HepG2 (cell line): Measurements from ENCODE around the gene SOAT1. TPM values are rescaled to one million over a fixed set of nuclear protein-coding genes. Genes with fewer than 3 reads are reported as not detected.

Experiments
- DMAP1 ChIP-seq: IDR thresholded peaks from 2 replicates; pipeline ENCODE4 v1.6.1; 2016
- HHEX ChIP-seq: IDR thresholded peaks from 2 replicates; pipeline ENCODE4 v1.6.1; 2016; ENCODE audit warnings: control low read depth
- MAZ ChIP-seq, 2 experiments: sonication (generic) in 1 of 2; formaldehyde crosslinking in 1 of 2; IDR thresholded peaks; 2 replicates each; pipeline versions ENCODE4 v1.5.0 to v1.6.1; 2012 to 2020; ENCODE audit warnings: low read depth in 2 of 2, mild to moderate bottlenecking in 2 of 2, borderline replicate concordance in 1 of 2, improper control_type of control experiment in 1 of 2, low read length in 1 of 2, missing genetic modification reagents in 1 of 2, moderate library complexity in 1 of 2
- RFX1 ChIP-seq: fragments of 450-650 bp; IDR thresholded peaks from 2 replicates; pipeline ENCODE4 v1.6.1; 2017
- SP4 ChIP-seq: sonication (generic); formaldehyde crosslinking; IDR thresholded peaks from 2 replicates; pipeline ENCODE4 v1.8.1; 2023; ENCODE audit warnings: mild to moderate bottlenecking, missing genetic modification reagents
- TMF1 ChIP-seq: sonication (generic); formaldehyde crosslinking; IDR thresholded peaks from 2 replicates; pipeline ENCODE4 v1.8.1; 2022; ENCODE audit warnings: low read depth, missing genetic modification reagents
- ZFP36L2 ChIP-seq: sonication (generic); formaldehyde crosslinking; IDR thresholded peaks from 2 replicates; pipeline ENCODE4 v1.4.0; 2020; ENCODE audit warnings: missing genetic modification reagents
- ZNF510 ChIP-seq: sonication (generic); formaldehyde crosslinking; IDR thresholded peaks from 2 replicates; pipeline ENCODE4 v1.4.0; 2020; ENCODE audit warnings: low read depth, mild to moderate bottlenecking, missing genetic modification reagents
- polyA plus RNA-seq, 8 experiments: library from polyadenylated mRNA; depleted of rRNA in 3 of 8; stranded (reverse) in 7 of 8; unstranded in 1 of 8; fragments of >200 nt; fragmentation: Illumina TruSeq in 4 of 8; extraction: Trizol in 4 of 8; gene quantifications; 2 replicates each; pipeline versions ENCODE4 v1.2.1 to v1.2.3, GENCODE V29; 2011 to 2016; ENCODE audit warnings: low read depth in 4 of 8, missing spikeins in 1 of 8, mixed read lengths in 1 of 8; ENCODE audit not compliant: insufficient read depth in 1 of 8
- total RNA-seq, 5 experiments: library from RNA; depleted of rRNA; stranded (reverse); fragments of >200 nt; fragmentation: Illumina TruSeq; extraction: Trizol; gene quantifications; 2 replicates each; pipeline ENCODE4 v1.2.3, GENCODE V29; 2016; ENCODE audit warnings: low read depth in 1 of 5
- TF ChIP-seq, protein P1 (sequence below), 2 experiments: fragments of 450-650 bp in 1 of 2; sonication (generic) in 1 of 2; formaldehyde crosslinking in 1 of 2; IDR thresholded peaks; 2 replicates each; pipeline versions ENCODE4 v1.6.1 to v1.8.0; 2016 to 2022; ENCODE audit warnings: antibody characterized with exemption in 1 of 2, mild to moderate bottlenecking in 1 of 2, missing genetic modification reagents in 1 of 2

SOAT1 gene
- total and polyA plus RNA-seq, 2 of the 13 experiments (the other 11 are each of a cell fraction or from before 2014, with no cell fraction given) = 22.3 to 52.0 TPM

DNA sequence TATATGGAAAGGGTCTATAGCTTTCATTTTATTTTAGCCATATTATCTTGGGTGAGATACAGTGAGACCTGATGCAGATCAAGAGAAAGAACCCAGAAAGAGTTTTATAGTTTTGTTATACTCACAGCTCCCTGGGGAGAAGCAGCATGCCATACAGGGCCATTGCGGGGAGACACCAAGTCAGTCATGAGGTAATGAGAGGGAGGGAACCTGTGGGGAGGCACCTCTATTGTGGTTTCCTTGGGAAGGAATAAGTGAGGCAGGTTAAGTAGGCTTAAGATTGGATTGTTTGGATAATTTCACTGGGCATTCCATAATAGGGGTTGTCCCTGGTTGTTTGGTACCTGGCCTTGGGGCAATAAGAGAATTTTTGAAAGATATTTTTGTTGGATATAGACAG is 91.9 kb downstream of the SOAT1 start (continued):
- TF ChIP-seq, protein P1, sequence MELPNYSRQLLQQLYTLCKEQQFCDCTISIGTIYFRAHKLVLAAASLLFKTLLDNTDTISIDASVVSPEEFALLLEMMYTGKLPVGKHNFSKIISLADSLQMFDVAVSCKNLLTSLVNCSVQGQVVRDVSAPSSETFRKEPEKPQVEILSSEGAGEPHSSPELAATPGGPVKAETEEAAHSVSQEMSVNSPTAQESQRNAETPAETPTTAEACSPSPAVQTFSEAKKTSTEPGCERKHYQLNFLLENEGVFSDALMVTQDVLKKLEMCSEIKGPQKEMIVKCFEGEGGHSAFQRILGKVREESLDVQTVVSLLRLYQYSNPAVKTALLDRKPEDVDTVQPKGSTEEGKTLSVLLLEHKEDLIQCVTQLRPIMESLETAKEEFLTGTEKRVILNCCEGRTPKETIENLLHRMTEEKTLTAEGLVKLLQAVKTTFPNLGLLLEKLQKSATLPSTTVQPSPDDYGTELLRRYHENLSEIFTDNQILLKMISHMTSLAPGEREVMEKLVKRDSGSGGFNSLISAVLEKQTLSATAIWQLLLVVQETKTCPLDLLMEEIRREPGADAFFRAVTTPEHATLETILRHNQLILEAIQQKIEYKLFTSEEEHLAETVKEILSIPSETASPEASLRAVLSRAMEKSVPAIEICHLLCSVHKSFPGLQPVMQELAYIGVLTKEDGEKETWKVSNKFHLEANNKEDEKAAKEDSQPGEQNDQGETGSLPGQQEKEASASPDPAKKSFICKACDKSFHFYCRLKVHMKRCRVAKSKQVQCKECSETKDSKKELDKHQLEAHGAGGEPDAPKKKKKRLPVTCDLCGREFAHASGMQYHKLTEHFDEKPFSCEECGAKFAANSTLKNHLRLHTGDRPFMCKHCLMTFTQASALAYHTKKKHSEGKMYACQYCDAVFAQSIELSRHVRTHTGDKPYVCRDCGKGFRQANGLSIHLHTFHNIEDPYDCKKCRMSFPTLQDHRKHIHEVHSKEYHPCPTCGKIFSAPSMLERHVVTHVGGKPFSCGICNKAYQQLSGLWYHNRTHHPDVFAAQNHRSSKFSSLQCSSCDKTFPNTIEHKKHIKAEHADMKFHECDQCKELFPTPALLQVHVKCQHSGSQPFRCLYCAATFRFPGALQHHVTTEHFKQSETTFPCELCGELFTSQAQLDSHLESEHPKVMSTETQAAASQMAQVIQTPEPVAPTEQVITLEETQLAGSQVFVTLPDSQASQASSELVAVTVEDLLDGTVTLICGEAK (IDR thresholded peaks at IDR 0.05) = no peak
- TF ChIP-seq, protein P1 (CRISPR knock-in tag; IDR thresholded peaks at IDR 0.05) = no peak
- TF ChIP-seq TMF1 (CRISPR knock-in tag) (no peak), DMAP1 (no peak), ZNF510 (CRISPR knock-in tag) (no peak), SP4 (CRISPR knock-in tag) (no peak), MAZ (IDR thresholded peaks at IDR 0.05; ENCODE audit: borderline replicate concordance, low read depth, low read length) (no peak), MAZ (CRISPR knock-in tag; IDR thresholded peaks at IDR 0.05; ENCODE audit: low read depth) (no peak), HHEX (CRISPR knock-in tag) (no peak), ZFP36L2 (no peak), RFX1 (no peak)
